ENCODE results near the gene KCNT1. TPM values are rescaled to one million over a fixed set of nuclear protein-coding genes. Genes with fewer than 3 reads are reported as not detected.

KCNT1 gene
- total and polyA plus RNA-seq, 8 donors: 0.05 to 1.1 (median 0.11) TPM

DNA sequence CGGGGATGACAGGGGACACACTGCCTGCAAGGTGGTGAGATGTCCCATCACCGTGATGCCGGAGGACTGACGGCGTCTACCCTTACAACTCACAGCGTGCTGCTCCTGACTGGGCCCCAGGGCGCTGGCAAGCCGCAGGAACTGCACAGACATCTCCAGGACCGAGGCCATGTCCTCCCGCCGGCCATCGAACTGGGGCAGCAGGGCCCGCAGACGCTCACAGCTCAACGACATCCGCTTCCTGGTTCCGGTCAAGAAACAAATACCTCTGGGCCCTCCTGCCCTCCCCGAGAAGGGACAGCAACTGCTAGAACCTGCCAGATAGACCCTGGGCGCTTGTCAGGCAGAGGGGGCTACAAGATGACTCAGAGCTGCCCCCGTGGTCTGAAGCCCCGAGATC lies 3.7 kb upstream of the KCNT1 start:
- Histone ChIP-seq H3K4me1 (no peaks in the 10 kb centered on the region), H3K36me3 (no peaks in the 10 kb centered on the region), H3K4me3 (no peak overlapping the region), H3K27me3 (peaks cover 0 to 5% (median 0%) of the 10 kb centered on the region in 4 donors), H3K9me3 (no peaks in the 10 kb centered on the region), H3K27ac (no peak overlapping the region)
- TF ChIP-seq CTCF (IDR thresholded peaks at IDR 0.05): no peak
- 51 to 59% methylated on average over 21 of the region's 21 CpGs for WGBS, 2 donors
- intact Hi-C loops (cut with DNase I): no loop called here
- DNase-seq (no peak), FAIRE-seq (no peak), ATAC-seq (no peak)

DNA sequence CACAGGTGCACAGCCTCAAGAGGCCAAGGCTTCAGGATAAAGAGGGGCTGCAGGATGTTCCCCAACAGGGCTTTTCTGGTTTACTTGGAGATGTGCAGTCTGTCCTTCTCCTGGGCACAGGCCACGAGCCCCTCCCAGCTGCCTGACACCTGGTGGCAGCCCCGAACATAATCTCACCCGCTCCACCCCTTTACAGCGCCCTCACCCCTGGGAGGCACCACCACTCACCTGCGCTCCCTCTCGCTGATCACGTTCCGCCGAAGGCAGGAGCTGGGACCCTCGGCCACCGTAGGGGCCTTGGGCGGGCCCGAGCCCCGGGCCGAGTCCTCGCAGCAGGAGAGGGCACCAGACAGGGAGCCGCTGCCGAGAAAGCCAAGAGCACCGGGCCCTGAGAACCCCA lies 3.2 kb upstream of the KCNT1 start:
- 47 to 53% methylated on average over 19 of the region's 19 CpGs for WGBS, 2 donors
- intact Hi-C loops (cut with DNase I): no loop called here
- FAIRE-seq (no peak), ATAC-seq (no peak), DNase-seq (no peak)
- no peak for TF ChIP-seq CTCF (IDR thresholded peaks at IDR 0.05)
- Histone ChIP-seq H3K9me3 (no peaks in the 10 kb centered on the region), H3K27ac (no peak overlapping the region), H3K4me1 (no peaks in the 10 kb centered on the region), H3K27me3 (peaks cover 0 to 5% (median 0%) of the 10 kb centered on the region in 4 donors), H3K4me3 (no peak overlapping the region), H3K36me3 (no peaks in the 10 kb centered on the region)

DNA sequence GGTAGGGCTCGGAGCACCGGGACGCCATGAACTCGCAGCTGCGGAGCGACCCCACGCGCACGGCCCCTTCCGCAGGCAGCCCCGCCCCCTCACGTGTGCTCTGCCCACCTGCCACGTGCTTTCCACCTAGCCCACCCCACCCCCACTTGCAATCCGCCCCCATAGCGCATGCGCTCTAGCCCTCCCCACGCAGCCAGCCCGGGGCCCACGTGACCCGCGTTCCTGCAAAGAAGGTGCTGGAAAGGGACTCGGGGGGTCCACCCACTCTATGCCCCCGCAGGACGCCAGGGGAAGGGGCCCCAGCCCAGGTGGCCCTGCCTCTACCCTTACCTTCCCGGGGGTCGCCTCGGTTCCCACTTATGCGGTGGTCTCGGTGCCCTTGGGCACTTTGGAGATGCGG lies 2.5 kb upstream of the KCNT1 start, which contains the start of gene SOHLH1:
Gene SOHLH1 (minus strand): TSS at position 42 of the 400 bp plus-strand sequence. CDS start 14 bp downstream, at position 28.
- Histone ChIP-seq H3K9me3 (no peaks in the 10 kb centered on the region), H3K4me1 (no peaks in the 10 kb centered on the region), H3K4me3 (no peak within 1 kb of the TSS), H3K27me3 (peaks cover 0 to 5% (median 0%) of the 10 kb centered on the region in 4 donors), H3K27ac (no peak within 1 kb of the TSS), H3K36me3 (no peaks in the 10 kb centered on the region)
- no peak for DNase-seq
- TF ChIP-seq CTCF (IDR thresholded peaks at IDR 0.05): no peak
- no peak for ATAC-seq
- intact Hi-C loops (cut with DNase I): no loop called here
- FAIRE-seq: no peak
- 64 to 75% methylated on average over 28 to 30 of the region's 30 CpGs for WGBS, 2 donors

DNA sequence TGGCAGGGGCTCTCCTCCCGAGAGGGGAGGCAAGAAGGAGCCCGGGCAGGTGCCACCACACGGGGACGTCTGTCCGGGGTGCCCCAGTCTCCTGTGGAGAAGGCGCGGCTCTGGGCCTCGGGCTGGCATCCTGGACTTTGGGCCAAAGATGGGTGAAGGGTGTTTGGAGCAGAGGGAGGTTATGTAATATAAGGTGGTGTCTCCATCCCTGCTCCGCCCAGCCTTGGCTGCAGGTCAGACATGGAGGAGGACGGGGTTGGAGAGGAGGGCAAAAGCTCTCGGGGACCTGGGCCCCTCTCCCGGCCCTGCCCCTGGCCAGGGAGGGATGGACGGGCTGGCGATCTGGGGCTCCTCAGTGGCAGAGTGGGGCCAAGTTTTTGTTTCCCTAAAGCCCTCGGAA lies 1.5 kb upstream of the KCNT1 start:
- no peak overlapping the region for H3K4me3 ChIP-seq
- H3K4me1 ChIP-seq: no peaks in the 10 kb centered on the region
- no peak for ATAC-seq
- no peaks in the 10 kb centered on the region for H3K36me3 ChIP-seq
- no peak for TF ChIP-seq CTCF (IDR thresholded peaks at IDR 0.05)
- no peak for FAIRE-seq
- no peak for DNase-seq
- intact Hi-C loops (cut with DNase I): no loop called here
- H3K27ac ChIP-seq: no peak overlapping the region
- H3K9me3 ChIP-seq: no peaks in the 10 kb centered on the region
- 37 to 46% methylated on average over 15 of the region's 15 CpGs for WGBS, 2 donors
- H3K27me3 ChIP-seq: peaks cover 0 to 5% (median 0%) of the 10 kb centered on the region in 4 donors

DNA sequence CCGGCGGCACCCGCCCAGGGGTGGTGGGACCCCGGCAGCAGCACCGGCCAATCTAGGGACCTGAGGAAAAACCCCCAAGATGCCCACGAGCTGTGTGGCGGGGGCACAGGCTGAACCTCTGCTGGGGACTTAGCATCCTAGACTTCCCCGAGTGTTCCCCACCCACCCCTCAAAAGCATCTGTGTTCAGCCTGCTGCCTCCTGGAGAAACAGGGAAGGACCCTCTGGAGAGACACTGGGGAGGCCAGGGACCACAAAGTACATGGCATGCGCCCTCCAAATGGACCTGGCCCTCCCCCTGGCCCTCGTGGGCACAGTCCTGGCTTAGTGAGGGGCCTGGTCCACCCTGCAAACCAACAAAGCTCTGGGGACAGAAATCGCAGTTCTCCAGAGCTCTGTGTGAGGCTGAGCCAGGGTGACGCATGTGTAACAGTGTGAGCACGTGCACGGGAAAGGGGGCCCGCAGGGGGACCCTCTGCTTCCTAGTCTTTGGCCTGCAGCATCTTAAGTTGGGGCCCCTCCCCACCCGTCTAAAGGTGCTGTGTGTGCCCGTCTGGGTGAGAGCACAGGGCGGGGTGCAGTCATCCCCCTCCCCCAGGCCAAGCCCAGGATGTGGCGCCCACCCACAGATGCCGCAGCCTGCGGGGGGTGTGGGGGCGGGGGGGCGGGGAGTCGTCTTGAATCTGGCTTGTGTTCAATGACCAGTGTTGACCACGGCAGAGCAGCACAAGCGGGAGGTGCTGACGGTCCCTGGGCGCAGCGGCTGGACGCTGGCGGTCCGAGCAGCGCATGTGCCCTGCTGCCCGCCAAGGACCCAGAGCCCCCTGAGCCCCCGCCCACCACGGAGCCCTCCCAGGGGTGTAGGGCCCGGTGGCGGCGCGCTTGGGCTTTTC lies 672 bp upstream of the KCNT1 start:
- 15 to 18% methylated on average over 40 of the region's 40 CpGs for WGBS, 2 donors
- peak overlapping the region in 1 of 4 donors; percentile 18 for H3K4me3 ChIP-seq

More for the DNA sequence above, 672 bp upstream of the KCNT1 start:
- Histone ChIP-seq H3K27ac (no peak overlapping the region), H3K36me3 (no peaks in the 10 kb centered on the region), H3K4me1 (no peaks in the 10 kb centered on the region), H3K27me3 (peaks cover 0 to 5% (median 0%) of the 10 kb centered on the region in 4 donors), H3K9me3 (no peaks in the 10 kb centered on the region)
- FAIRE-seq: no peak
- DNase-seq: no peak
- TF ChIP-seq CTCF (IDR thresholded peaks at IDR 0.05): no peak
- intact Hi-C loops (cut with DNase I): no loop called here
- ATAC-seq: no peak

Measured in pancreas (tissue), 10 donors.